ENCODE measurements around the gene RWDD2A.

The RWDD2A gene

GRCh38 chr6:83221276-83221675 lies 28.1 kb downstream of the RWDD2A start:
- no peak for TF ChIP-seq CTCF (IDR thresholded peaks at IDR 0.05; ENCODE audit: low read depth, low read length)
- TF ChIP-seq EZH2phosphoT487 (IDR thresholded peaks at IDR 0.05; ENCODE audit: low read depth), result no peak
- Histone ChIP-seq H4K20me1 (ENCODE audit: insufficient read depth, low read length) (no peaks in the 10 kb centered on the region), H2AFZ (ENCODE audit: low read depth, low read length) (no peak overlapping the region)

DNA sequence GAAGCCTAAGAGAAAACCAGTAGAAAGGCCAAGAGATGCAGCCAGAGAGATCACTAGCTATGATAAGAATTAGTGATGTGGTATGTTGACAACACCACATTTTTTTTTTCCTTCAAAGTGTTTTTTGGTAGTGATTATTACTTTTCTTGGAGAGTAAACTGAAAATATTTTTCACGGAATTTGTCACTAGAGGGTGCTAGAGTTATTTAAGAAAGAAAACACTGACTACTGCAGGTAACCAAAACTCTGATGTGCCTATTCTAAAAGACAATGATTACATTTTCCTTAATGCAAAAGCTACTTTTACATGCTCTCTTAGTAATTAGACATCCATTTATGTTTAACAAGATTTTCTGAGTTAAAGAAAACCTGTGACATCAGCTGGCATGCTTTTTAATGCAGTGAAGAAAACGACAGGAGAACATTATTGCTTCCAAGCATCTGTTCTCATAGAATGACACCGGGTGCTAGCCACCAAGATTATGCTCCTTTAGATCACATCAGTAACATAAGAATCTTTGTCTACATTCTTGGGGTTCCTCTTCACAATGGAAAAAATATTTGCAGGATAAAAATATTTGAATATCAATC lies 28.8 kb downstream of the RWDD2A start:
- Histone ChIP-seq H3K9ac (ENCODE audit: low read length) (no peak overlapping the region), H3K79me2 (ENCODE audit: low read length) (no peaks in the 10 kb centered on the region), H2AFZ (ENCODE audit: low read depth, low read length) (no peak overlapping the region), H4K20me1 (ENCODE audit: insufficient read depth, low read length) (no peaks in the 10 kb centered on the region), H3K9me3 (ENCODE audit: insufficient read depth, low read length) (no peaks in the 10 kb centered on the region), H3K27ac (ENCODE audit: low read length) (no peak overlapping the region), H3K4me3 (ENCODE audit: low read length) (no peak overlapping the region), H3K36me3 (replicated peaks; ENCODE audit: low read depth, low read length) (no peaks in the 10 kb centered on the region), H3K4me1 (ENCODE audit: low read length) (no peaks in the 10 kb centered on the region), H3K27me3 (ENCODE audit: low read depth, low read length) (no peaks in the 10 kb centered on the region), H3K4me2 (ENCODE audit: low read length) (no peak overlapping the region)
- peak; percentile 80 for TF ChIP-seq CTCF (IDR thresholded peaks at IDR 0.05; ENCODE audit: low read depth, low read length)
- no peak for TF ChIP-seq EZH2phosphoT487 (IDR thresholded peaks at IDR 0.05; ENCODE audit: low read depth)

More at GRCh38 chr6:83221276-83221675, 28.1 kb downstream of the RWDD2A start:
- Histone ChIP-seq H3K79me2 (ENCODE audit: low read length) (no peaks in the 10 kb centered on the region), H3K9ac (ENCODE audit: low read length) (no peak overlapping the region), H3K27ac (ENCODE audit: low read length) (no peak overlapping the region), H3K9me3 (ENCODE audit: insufficient read depth, low read length) (no peaks in the 10 kb centered on the region), H3K4me3 (ENCODE audit: low read length) (no peak overlapping the region), H3K4me1 (ENCODE audit: low read length) (no peaks in the 10 kb centered on the region), H3K4me2 (ENCODE audit: low read length) (no peak overlapping the region), H3K36me3 (replicated peaks; ENCODE audit: low read depth, low read length) (no peaks in the 10 kb centered on the region), H3K27me3 (ENCODE audit: low read depth, low read length) (no peaks in the 10 kb centered on the region)

GRCh38 chr6:83226517-83226916 lies 33.4 kb downstream of the RWDD2A start:
- no peaks in the 10 kb centered on the region for H3K4me1 ChIP-seq (ENCODE audit: low read length)
- H3K9ac ChIP-seq (ENCODE audit: low read length), result no peak overlapping the region
- H2AFZ ChIP-seq (ENCODE audit: low read depth, low read length), result no peak overlapping the region
- no peaks in the 10 kb centered on the region for H4K20me1 ChIP-seq (ENCODE audit: insufficient read depth, low read length)
- no peaks in the 10 kb centered on the region for H3K27me3 ChIP-seq (ENCODE audit: low read depth, low read length)
- H3K27ac ChIP-seq (ENCODE audit: low read length), result no peak overlapping the region
- TF ChIP-seq EZH2phosphoT487 (IDR thresholded peaks at IDR 0.05; ENCODE audit: low read depth) (no peak), CTCF (IDR thresholded peaks at IDR 0.05; ENCODE audit: low read depth, low read length) (no peak)
- no peaks in the 10 kb centered on the region for H3K9me3 ChIP-seq (ENCODE audit: insufficient read depth, low read length)
- H3K4me3 ChIP-seq (ENCODE audit: low read length), result no peak overlapping the region
- no peaks in the 10 kb centered on the region for H3K79me2 ChIP-seq (ENCODE audit: low read length)
- H3K36me3 ChIP-seq (replicated peaks; ENCODE audit: low read depth, low read length), result no peaks in the 10 kb centered on the region
- H3K4me2 ChIP-seq (ENCODE audit: low read length), result no peak overlapping the region

GRCh38 chr6:83231146-83231545 lies 38.0 kb downstream of the RWDD2A start:
- no peaks in the 10 kb centered on the region for H3K4me1 ChIP-seq (ENCODE audit: low read length)
- H3K4me2 ChIP-seq (ENCODE audit: low read length), result no peak overlapping the region
- no peaks in the 10 kb centered on the region for H3K9me3 ChIP-seq (ENCODE audit: insufficient read depth, low read length)
- H2AFZ ChIP-seq (ENCODE audit: low read depth, low read length), result no peak overlapping the region
- no peaks in the 10 kb centered on the region for H4K20me1 ChIP-seq (ENCODE audit: insufficient read depth, low read length)
- H3K27ac ChIP-seq (ENCODE audit: low read length), result no peak overlapping the region
- no peaks in the 10 kb centered on the region for H3K79me2 ChIP-seq (ENCODE audit: low read length)
- H3K27me3 ChIP-seq (ENCODE audit: low read depth, low read length), result 0 out of 2 replicates have a peak, but pooled peaks cover 6% of the 10 kb centered on the region
- no peaks in the 10 kb centered on the region for H3K36me3 ChIP-seq (replicated peaks; ENCODE audit: low read depth, low read length)
- no peak overlapping the region for H3K4me3 ChIP-seq (ENCODE audit: low read length)
- TF ChIP-seq EZH2phosphoT487 (IDR thresholded peaks at IDR 0.05; ENCODE audit: low read depth) (no peak), CTCF (IDR thresholded peaks at IDR 0.05; ENCODE audit: low read depth, low read length) (no peak)
- H3K9ac ChIP-seq (ENCODE audit: low read length), result no peak overlapping the region
